Inflammatory macrophage treated with lipopolysaccharide for 4 hours (primary cell): Measurements from ENCODE around the gene AUTS2.
A peak's percentile ranks its signal among the peaks of the same experiment; 100 is the strongest.

Experiments
- DNase-seq: peaks from one replicate; pipeline ENCODE4 v3.0.0-alpha.2; 2020

The AUTS2 gene

DNA sequence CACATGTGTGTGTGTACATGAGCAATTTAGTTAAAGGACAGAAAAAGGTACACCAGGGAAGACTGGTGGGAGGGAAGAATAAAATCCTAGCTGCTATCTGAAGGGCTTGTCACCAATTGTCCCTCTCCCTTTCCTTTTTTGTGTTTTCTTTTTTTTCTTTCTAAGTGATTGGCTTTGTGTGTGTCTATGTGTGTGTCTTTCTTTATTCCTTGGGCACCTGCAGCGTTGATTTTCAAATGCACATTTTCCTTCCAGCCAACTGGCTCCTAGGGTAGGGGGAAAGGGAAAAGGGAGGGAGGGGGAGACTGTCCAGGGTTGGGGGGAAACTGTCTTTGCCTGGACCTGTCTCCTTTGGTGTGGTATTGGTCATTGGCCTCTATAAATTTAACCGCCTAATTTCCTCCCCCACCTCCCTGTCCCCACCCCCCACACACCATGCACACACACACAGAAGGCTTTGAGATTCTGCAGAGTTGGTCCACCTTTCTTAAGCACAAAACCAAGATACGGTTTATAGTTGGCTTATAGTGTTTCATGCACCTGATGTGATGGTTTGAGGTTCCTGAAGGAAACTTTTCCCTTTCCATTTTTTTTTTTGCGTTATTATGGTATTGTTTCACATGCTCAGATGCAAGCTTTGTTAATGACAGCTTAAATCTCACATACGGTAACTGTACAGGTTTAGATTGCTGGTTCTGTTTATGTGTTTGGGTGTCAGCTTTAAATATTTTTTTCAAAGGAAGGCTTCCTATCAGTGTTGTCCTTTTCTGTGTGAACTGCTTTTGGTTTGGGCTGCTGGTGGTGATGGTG is 2.6 kb downstream of the AUTS2 start:
- no peak for DNase-seq

DNA sequence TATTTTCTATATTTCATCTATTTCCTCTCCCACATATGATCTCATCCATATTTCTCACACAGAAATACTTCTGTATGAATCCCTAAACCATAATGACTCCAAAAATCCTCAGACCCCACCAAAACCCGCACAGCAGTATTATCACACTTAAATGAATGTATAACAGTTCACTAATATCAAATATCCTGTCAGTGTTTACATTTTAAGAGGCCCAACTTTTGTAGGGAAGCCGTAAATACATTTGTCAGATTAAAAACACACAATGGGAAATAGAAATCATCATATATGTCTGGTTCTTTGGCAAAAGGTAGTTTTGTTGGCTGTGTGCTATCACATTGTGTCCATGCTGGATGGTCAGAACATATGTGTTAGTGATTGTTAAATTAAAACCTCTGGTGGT is 4.2 kb downstream of the AUTS2 start:
- no peak for DNase-seq

DNA sequence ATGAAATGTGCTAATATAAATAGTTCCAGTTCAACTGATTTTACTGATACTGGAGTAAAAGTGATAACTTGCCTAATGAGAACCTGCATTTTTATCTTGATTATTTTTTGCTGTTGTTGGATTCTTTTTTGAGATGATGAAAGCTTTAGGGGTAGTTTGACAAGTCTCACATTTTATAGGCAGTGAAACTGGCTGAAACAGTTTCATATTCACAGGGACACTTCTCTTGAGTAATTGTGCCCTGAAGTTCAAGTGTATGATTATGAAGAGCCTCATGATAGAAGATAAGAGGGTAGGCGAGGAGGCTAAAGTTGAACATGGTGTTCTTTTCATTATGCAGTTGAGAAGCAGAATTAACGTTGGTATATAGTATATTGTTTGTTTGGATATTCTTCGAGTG is 5.1 kb downstream of the AUTS2 start:
- peak; percentile 39 for DNase-seq

DNA sequence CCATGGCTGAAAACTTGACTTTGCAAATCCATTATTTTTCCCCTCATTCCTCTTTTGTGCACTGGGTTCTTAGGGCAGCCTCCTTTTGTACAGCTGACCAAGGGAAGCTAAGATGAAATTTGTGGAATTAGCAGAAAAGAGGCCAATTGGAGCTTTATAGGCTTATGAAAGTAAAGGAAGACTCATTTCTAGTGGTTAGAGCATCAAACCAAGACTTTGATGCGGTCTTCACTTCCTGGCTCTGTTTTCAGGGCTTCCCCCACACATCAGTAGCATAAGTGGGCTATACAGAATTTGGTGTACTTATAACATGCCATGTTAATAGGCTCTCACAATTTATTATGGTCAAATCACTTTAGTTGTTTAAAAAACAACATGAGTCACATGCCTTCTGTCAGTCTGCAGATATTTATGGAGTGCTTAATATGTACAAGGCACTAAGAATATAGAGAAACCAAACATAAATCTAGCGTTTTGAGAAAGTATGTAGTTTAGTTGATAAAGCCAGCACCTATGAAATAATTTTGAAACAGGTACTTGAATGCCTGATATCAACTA is 5.7 kb downstream of the AUTS2 start:
- no peak for DNase-seq

DNA sequence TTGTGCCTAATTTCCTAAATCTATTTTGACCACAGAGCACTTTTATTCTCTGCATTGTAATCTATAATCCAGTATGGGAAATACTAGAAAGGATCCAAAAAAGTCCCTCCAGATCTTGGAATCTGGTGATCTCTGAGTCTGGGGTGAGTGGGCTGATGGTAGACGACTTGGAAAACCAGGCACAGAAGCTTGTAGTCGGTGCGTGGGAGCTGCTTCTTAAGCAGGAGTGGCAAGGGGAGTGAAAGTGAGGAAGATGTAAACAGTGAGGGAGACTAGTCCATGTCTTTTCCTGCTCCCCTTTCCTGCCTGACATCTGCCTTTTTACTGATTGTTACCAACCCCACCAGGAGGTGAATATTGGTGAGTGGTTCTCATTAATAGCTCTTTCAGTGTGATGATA is 6.8 kb downstream of the AUTS2 start:
- no peak for DNase-seq

DNA sequence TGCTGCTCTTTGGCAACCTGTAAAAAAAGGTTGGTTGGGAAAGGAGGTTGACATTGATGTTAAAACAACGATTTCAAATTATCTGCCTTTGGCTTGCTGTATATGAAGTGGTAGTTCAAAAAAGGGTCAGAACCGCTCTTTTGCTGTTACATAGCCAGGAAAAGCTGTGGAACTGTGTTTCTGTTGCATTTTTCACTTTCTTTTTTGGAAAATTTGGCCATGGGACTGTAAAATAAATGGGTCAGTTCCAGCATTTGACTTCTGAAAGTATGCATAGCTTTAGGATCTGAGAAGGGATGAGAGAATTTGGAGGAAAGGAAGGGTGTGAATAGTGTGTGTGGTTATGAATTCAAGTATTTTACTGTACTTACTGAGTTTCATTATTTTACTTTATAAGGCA is 7.3 kb downstream of the AUTS2 start:
- no peak for DNase-seq

DNA sequence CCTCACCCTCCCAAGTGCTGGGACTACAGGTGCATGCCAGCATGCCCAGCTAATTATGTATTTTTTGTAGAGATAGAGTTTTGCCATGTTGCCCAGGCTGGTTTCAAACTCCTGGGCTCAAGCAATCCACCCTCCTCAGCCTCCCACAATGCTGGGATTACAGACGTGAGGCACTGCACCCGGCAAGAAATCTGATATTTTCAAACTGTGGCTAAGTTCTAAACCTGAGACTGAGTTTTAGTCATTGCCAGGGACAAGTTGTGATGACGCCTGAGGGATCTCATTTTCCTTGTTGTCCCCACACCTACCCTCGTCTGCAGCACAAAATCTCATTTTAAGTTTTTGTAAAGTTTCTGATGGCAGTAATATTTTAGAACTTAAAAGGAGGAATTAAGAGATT is 9.8 kb downstream of the AUTS2 start:
- DNase-seq = no peak

DNA sequence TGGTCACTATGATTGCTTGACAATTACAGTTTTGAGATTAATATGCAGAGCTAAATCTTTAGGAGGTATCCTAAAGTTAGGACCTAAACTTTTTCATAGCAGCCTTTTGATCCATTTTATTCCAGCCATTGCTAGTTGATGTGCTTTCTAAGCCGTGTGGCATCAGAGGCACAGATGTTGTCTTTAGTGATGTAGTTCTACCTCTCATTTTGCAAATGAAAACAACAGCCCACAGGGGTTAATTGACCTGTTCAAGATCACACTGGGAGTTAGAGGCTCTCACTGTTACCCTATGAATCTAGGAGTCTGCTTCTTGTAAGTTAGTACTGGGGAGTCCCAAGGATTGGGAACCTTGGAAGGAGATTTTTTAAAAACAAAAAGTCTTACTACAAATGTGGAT is 10.6 kb downstream of the AUTS2 start:
- no peak for DNase-seq

DNA sequence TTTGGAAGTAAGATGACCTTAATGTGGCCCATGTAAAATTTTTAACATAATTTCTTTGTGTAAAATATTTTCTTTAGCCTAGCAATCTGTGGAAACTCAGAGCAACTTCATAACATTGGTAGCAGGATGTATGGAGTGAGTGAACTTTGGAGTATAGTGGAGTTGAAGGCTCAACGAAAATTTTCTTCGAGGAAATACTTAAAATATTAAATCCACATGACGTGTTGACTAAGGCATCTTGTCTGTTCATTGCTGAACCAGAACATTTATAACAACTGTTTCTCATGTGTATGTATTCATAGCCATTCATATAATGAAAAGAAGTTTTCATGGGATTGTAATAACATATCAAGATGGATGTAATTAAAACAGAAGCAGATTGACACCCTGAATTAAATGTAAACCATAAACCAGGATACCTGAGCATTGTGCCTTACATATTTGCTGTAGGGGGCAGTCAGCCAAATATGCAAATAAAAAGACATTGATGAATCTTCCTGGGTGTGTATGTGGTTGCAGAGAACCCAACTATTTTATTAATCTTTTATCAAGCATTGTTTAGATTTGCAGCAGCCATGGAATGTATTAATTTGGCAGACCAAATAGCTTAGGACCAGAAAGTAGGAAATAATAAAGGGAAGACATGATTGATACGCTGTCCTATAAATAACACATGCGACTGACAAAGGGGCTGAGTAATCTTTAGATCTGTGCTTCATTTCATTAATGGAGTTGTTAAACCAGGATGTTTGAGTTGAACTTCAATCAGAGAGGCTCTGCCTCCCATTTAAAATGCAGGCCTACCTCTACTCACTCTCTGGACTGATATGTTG is 11.5 kb downstream of the AUTS2 start:
- DNase-seq = no peak

DNA sequence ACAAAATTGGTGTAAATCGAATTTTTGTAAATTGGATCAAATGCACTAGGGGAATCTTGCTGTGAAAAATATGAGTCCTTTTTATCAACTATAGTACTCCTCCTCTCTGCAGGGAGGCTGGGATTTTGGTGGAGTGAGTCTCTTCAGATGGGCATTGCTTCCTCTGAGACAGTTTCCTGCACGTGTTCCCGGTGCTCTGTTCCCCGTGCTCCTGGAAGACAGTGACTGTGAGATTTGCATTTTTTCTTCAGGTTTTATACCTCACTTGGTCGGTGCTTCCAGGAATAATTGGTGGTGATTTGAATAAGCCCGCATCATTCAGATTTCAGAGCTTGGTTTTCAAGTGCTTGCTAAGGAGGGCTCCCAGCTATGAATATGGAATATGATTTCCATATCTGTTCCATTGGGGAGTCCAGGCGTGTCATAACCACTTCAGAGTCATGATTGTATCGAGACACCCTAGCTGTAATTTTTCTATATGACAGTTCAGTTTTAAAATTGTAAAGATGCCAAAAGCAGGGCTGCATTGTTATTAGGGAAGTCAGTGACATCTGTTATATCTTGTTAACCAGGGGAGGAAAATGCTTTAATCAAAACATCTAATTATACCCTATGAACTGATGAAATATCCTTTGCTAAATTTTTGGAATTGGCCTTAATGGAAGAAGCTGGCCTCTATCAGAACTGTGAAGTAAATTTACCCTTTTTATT is 12.3 kb downstream of the AUTS2 start:
- DNase-seq = no peak

DNA sequence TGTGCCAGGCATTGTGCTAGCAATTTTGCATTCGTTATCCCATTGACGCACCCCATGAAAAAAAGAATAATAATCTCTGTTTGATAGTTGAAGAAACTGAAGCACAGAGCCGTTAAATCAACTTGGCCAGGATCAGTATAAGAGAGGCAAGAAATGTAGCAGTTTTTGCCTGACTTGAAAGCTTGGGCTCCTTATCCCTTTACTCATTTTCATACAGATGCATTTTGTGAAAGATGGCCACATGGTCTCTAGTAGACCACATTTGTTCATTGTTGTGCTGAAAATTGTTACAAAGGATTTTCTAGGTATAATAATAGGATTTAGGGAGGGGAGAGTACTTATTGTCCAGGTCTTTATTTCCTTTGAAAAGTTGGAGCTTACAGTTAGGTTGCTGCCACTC is 14.7 kb downstream of the AUTS2 start:
- no peak for DNase-seq

DNA sequence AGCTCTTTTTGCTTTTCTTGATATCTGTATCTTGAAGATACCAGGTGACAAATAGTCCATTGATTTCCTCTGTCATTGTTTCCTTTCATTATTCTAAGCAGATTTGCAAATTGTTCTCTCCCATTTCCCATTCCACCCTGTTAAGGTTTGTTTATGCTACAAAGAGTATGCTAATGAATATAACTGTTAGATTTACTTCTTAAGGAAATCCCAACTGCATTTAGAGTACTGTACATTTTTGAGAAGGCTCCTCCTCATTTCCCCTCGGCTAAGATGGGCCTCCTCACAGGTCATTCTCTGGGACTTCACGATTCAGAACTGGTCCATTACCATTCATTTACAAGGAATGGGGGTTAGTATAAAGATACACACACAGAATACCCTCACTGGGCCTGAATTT is 15.6 kb downstream of the AUTS2 start:
- DNase-seq = no peak

DNA sequence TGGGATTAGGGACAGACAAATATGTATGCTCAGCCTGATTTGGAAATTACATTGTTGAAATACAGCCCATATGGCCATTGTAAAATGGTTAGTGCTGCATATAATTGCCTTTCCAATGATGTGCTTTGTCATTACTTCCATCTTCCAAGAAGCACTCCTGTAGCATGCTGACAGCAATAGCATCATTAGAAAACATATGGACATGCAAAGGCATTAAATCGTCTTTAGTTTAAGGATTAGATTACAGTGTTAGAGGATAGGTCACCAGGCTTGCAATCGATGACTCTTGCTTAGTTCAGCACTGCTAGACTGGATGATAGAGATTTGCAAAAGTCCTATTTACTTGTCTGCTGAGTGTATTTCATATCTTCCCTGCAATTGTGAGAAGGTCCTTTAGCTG is 17.4 kb downstream of the AUTS2 start:
- no peak for DNase-seq

DNA sequence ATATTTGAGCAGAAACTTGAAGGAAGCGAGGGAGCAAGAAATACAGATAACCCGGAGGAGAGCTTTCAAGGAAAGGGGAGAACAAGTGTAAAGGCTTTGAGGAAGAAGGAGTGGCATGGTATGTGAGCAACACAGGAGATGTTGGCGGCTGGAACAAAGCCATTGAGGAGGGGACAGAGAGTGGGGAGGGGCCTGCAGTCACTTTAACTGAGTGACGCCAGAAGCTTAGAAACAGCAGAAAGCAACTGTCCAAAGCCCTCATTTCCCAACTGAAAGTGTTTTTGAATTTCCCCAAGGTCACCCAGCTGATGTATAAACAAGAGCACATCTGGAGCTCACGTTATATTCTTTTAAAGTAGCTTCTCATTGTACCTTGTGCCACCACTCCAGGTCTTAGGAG is 19.1 kb downstream of the AUTS2 start:
- DNase-seq = no peak

DNA sequence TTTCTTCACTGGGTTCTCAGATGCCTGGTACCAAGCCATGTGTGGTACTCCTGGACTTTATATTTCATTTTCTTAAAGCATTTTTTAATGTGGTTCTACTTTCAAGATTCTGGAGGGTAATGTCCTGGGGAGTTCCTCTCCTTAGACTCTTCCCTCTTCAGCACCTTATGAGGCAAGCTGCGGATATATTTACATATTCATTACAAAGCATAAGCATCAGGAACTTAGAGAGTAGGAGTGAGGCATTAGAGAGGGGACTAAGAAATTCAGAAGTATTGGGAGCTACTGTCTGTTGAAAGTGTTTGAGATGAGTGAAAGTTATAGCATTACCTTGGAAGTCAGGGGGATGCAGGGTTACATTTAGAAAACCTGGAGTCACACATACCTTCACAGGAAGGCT is 20.8 kb downstream of the AUTS2 start:
- DNase-seq = no peak

DNA sequence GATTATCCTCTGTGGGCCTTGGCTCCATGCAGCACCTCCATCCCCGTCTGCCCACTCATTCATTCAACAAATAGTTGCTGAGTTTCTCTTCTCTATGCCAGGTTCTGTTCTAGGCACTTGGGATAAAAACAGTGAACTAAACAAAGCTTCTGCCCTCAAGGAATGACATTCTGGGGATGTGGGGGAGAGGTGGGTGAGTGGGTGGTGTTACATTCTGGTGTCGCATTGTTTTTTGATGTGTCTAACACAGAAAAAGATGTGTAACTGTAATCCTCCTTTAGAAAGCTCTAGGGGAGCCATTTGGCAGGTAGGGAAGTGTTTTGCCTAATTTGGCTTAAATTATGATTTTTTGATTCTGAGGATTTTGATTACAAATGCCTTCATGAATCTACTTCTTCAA is 21.4 kb downstream of the AUTS2 start:
- DNase-seq = no peak

DNA sequence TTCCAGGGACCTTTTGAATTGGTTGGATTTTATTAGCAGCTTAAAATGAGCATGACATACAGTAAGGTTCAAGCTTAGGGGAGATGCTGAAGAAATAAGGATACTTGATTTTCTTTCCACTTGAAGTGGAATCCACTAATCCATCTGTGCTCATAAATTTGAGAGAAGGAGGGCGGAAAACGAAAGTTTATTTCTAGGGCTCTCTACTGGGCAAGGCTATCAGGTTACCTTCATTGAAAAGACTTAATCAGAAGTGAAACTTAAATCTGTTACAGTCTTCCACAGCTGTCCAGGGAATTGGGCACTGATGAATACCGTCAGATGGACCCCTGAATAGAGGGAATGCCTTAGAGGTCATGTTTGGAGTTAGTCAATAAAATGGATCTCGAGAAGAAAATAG is 21.8 kb downstream of the AUTS2 start:
- DNase-seq = no peak

DNA sequence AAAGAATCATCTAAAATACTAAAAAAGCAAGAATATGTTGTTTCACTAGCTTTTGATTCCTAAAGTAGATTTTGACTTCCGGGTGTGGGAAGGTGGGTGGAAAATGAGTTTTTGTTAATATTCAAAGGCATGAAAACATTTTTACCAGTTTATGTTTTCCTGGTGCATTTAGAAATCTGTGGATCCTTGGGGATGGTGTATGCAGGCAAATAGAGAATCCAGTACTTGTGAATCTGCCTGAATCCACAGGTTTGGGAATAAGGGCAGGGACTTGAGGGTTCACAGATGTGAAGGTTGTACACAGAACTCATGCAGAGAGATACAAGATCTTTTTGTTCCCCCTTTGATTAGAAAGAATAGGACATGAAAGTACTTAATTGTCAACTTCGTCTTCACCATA is 22.4 kb downstream of the AUTS2 start:
- no peak for DNase-seq

DNA sequence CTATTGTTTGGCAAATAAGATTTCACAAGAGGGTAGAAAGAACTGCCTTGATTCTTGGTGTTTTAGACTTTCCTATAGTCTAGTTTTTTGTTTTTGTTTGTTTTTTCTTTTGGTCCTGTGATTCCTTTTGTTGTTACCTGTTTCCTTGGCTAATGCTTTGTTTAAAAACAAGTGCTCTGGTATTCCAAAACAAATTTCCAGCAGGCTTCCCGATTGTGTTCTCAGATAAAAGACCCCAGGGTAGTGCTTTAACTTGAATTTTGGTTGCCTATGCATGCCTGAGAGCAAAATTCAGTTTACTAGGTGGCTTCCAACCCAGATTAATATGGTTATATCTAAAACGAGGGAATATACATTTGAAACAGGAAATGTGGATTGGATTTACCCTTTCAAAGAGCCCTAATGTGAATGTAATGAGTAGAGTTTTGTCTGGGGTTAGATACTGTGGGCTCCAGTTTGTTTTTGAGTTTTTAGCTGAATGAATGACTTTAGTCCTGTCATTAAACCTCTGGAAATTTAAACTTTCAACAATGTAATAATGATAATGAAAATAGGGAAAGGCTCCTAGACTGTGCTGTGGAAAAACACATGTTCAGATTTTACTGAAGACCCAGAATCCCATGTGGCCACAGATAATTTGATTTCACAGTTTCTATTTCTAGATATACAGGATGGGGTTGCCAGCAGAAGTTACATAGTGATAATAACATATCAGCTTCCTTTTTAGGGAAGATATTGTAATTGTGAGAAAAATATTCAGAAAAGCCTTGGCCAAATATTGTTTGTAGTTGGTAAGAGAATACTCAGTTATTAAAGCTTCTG is 23.9 kb downstream of the AUTS2 start:
- no peak for DNase-seq

DNA sequence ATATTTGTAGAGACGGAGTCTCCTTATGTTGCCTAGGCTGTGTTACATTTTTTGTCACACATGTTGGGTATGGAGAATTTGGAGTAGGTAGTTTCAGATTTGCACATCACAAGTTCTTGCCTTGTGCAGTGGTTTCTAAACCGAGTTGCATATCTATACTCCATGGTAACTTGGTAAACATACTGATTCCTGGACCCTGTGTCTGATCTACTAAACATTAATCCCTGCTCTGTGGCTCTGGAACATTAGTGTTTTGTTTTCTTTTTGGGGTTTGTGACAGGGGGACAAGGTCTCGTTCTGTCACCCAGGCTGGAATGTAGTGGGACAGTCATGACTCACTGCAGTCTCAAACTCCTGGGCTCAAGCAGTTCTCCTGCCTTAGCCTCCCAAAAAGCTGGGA is 24.7 kb downstream of the AUTS2 start:
- no peak for DNase-seq

DNA sequence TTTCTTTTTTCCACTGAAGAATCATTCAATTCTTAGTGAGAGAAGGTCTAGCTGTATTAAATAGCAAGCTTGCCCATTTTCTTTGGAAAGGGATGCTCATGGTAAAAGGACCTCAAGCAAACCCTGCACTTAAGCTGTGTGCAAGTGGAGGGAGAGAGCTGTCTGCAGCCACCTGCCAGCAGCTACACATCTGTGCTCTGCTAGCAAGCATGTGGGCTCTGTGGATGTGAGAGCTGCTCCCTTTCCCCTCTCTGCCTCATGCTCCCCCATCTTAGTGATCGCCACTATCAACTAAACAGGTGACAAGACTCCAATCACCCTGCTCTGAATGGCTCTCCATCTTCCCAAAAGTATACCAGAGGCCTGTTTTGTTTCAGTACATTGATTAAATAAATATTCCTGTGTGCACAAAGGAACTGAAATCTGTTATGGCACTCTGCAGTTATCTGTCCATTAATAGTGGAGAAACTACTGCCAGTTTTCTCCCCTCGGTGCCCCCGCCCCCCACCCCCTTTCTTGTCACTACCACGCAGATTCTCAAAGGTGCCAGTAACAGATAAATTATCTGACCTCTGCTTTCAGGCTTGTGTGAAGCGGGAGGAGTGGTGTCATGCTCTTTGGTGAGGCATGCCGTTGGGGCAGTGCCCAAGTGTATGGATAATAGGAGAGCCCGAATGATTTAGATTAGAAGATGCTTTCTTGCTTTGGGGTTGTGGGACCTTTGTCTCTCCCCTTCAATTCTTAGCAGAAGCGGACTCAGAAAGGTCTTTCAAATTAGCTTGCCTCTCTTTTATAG is 26.4 kb downstream of the AUTS2 start:
- DNase-seq = no peak

DNA sequence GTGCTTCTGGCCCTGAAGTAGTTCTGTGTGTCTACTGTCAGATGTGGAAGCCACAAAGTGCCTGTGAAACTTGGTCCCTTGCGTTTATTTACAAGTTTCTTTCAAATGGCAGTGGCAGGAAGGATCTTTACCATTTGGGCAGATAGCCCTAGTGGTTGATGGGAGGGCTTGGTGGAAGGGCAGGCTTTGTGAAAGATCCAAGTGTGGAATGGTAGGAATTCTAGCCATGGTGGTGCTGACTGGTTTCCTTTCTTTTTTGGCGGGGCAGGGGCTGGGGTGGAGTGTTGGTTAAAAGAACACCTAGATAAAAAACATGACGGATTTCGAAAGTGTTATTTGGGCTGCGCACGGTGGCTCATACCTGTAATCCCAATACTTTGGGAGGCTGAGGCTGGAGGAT is 27.0 kb downstream of the AUTS2 start:
- no peak for DNase-seq
